PFSK-1 (cell line): ENCODE data around the gene TAS2R60.

Source experiments
- FOXP2 ChIP-seq: optimal IDR thresholded peaks from 2 replicates; pipeline ENCODE3; 2011; ENCODE audit warnings: borderline replicate concordance, control low read depth, inconsistent platforms; ENCODE audit not compliant: insufficient read depth; ENCODE audit errors: extremely low read length, extremely low read depth
- POLR2AphosphoS5 ChIP-seq: IDR thresholded peaks from 2 replicates; pipeline ENCODE4 v1.6.1; 2012; ENCODE audit warnings: low read depth, mild to moderate bottlenecking, control low read depth, low read length, moderate library complexity
- REST ChIP-seq, 2 experiments: IDR thresholded peaks; 2 replicates each; pipeline versions ENCODE4 v1.6.1 to v1.8.0; 2011 to 2012; ENCODE audit warnings: low read depth in 2 of 2, low read length in 2 of 2, control low read depth in 1 of 2, inconsistent platforms in 1 of 2, mild to moderate bottlenecking in 1 of 2, moderate library complexity in 1 of 2; ENCODE audit not compliant: insufficient read depth in 1 of 2
- SIN3A ChIP-seq: IDR thresholded peaks from 2 replicates; pipeline ENCODE4 v1.6.1; 2012; ENCODE audit warnings: mild to moderate bottlenecking, low read length, moderate library complexity, borderline replicate concordance; ENCODE audit not compliant: insufficient read depth
- TAF1 ChIP-seq: IDR thresholded peaks from 2 replicates; pipeline ENCODE4 v1.6.1; 2012; ENCODE audit warnings: low read length, control low read depth, borderline replicate concordance; ENCODE audit not compliant: insufficient read depth

The TAS2R60 gene

GRCh38 chr7:143435266-143435665, 8.0 kb upstream of the TAS2R60 start:
- no peak for TF ChIP-seq SIN3A
- no peak for TF ChIP-seq TAF1
- no peak for TF ChIP-seq POLR2AphosphoS5
- TF ChIP-seq REST (IDR thresholded peaks at IDR 0.05; ENCODE audit: insufficient read depth in 1 of 2, low read depth in 2 of 2, low read length in 2 of 2): no peak
- no peak for TF ChIP-seq FOXP2

- TF ChIP-seq REST (IDR thresholded peaks at IDR 0.05; ENCODE audit: insufficient read depth in 1 of 2, low read depth in 2 of 2, low read length in 2 of 2): no peak
- no peak for TF ChIP-seq SIN3A
- TF ChIP-seq FOXP2: no peak
- no peak for TF ChIP-seq TAF1
Observed at GRCh38 chr7:143436325-143436946, 6.8 kb upstream of the TAS2R60 start.

DNA sequence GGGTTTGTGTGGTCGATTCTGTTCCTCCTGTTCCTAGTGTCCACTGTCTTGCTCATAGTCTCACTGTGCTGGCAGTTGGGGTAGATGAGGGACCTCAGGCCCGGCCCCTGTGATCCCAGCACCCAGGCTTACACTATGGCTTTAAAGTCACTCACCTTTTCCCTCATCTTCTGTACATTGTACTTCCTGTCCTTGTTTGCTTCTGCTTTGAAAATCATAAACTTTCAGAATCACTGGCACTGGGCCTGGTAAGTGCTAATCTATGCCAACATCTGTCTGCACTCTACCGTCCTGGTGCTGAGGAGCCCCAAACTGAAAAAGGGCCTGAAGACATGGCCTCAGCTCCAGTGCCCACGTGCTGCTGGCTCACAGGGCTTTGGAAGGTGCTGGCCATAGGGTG, 5.7 kb upstream of the TAS2R60 start:
- no peak for TF ChIP-seq TAF1
- TF ChIP-seq REST (IDR thresholded peaks at IDR 0.05; ENCODE audit: insufficient read depth in 1 of 2, low read depth in 2 of 2, low read length in 2 of 2): no peak
- TF ChIP-seq FOXP2: no peak
- TF ChIP-seq SIN3A: no peak
- no peak for TF ChIP-seq POLR2AphosphoS5

GRCh38 chr7:143439866-143440265, 3.4 kb upstream of the TAS2R60 start:
- TF ChIP-seq REST (IDR thresholded peaks at IDR 0.05; ENCODE audit: insufficient read depth in 1 of 2, low read depth in 2 of 2, low read length in 2 of 2) (no peak), SIN3A (no peak), POLR2AphosphoS5 (no peak), FOXP2 (no peak), TAF1 (no peak)

DNA sequence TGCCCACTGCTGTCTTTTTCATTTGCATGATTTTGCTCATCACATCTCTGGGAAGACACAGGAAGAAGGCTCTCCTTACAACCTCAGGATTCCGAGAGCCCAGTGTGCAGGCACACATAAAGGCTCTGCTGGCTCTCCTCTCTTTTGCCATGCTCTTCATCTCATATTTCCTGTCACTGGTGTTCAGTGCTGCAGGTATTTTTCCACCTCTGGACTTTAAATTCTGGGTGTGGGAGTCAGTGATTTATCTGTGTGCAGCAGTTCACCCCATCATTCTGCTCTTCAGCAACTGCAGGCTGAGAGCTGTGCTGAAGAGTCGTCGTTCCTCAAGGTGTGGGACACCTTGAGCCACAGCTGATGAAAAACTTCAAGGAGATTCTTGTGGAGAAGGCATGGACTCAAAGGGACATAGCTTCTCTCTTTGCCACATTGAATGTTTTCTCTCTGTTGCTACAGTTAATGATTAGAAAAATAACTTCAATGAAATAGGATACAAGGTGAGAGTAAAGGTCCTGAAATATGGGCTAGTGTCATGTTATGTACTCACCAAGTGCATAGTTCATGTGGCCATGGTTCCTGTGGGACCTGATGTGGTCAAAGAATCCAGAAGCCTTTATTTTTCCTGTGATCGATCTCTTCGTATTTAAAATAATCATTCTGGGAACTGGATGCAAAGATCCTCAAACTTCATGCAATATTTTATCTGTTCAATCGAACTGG, 970 bp downstream of the TAS2R60 start:
- no peak for TF ChIP-seq REST (IDR thresholded peaks at IDR 0.05; ENCODE audit: insufficient read depth in 1 of 2, low read depth in 2 of 2, low read length in 2 of 2)
- TF ChIP-seq FOXP2: no peak
- no peak for TF ChIP-seq POLR2AphosphoS5
- TF ChIP-seq SIN3A: no peak
- no peak for TF ChIP-seq TAF1
